ENCODE measurements around the gene NXPE3.
"Not testable (repeated sequence)": the region's sequence is repeated elsewhere in the genome, so short reads cannot be mapped to it uniquely, and the experiment has no call there.

NXPE3 gene

DNA sequence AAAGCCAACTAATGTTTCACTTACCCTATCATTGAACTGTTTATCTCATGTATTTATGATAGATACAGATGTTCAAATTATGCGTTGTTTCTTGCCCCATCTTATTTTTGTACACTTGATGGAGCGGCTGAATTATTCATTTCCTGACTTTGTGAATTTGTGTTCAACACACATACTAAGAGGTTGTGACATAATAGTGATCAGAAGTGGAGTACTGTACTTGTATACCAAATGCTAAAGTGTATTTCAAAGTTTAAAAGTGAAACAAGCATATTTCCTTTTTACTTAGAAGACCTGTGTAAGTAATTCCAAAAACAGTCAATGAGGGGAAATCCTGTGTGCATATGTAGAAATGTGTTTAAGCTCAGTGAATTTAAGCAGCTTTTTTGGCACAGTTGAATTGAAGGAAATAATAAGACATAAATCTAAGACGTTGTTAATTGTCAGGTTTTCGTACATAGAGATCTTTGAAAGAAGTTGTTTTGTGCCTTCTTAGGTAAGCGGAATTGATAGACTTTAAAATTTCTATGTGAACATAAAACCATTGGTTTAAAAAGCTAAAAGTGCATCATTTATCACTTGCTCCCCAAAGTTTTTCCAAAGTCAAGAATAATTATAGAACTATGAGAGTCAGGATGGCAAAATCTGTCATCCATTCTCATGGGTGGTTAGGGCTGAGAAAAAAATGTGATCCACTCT lies 72.2 kb downstream of the NXPE3 start:
- no peak for DNase-seq (ENCODE audit: low read depth in 3 of 3, low spot score in 1 of 3)

DNA sequence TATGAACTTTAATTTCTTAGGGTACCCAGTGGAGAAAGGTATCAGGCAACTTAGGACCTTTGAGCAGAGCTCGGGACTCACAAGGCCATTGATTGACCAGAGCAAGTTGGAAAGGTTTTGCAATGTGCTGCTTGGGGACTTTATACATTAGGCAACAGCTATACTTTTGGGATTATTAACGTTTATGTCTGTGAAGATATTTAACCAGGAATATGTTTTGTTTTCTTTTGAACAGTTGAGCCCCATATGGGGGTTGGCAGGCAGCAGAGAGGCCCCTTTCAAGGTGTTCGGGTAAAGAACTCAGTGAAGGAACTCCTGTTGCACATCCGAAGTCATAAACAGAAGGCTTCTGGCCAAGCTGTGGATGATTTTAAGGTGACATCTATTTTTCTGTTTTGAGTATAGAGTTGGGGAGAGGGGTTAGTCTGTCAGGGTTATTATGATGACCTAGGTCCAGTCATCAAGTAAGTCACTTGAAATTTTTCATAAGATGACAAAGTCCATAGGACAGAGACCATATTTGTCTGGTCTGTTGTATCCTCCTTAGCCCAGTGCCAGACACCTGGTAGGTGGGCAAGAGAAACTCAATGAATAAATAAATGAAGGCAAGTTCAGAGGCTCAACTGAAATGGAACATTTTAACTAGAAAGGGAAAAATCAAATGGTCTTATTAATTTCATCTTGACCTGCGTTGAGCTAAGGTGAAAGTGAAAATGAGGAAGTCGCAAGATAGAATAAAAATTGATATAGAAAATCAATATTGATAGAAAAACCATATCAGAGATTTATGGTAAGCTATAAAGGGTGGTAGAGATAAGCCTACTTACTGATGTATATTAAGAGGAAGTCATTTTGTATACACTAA lies 73.1 kb downstream of the NXPE3 start:
- no peak for DNase-seq (ENCODE audit: low read depth in 3 of 3, low spot score in 1 of 3)

DNA sequence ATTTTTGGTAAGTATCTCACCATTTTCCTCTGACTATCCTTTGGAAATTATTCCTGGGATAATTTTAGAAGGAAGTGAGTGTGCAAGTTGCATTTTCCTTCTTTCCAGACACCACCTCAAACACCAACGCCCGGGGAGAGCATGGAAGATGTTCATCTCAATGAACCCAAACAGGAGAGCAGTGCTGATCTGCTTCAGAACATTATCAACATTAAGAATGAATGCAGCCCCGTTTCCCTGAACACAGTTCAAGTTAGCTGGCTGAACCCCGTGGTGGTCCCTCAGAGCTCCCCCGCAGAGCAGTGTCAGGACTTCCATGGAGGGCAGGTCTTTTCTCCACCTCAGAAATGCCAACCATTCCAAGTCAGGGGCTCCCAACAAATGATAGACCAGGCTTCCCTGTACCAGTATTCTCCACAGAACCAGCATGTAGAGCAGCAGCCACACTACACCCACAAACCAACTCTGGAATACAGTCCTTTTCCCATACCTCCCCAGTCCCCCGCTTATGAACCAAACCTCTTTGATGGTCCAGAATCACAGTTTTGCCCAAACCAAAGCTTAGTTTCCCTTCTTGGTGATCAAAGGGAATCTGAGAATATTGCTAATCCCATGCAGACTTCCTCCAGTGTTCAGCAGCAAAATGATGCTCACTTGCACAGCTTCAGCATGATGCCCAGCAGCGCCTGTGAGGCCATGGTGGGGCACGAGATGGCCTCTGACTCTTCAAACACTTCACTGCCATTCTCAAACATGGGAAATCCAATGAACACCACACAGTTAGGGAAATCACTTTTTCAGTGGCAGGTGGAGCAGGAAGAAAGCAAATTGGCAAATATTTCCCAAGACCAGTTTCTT lies 74.2 kb downstream of the NXPE3 start:
- no peak for DNase-seq (ENCODE audit: low read depth in 3 of 3, low spot score in 1 of 3)

DNA sequence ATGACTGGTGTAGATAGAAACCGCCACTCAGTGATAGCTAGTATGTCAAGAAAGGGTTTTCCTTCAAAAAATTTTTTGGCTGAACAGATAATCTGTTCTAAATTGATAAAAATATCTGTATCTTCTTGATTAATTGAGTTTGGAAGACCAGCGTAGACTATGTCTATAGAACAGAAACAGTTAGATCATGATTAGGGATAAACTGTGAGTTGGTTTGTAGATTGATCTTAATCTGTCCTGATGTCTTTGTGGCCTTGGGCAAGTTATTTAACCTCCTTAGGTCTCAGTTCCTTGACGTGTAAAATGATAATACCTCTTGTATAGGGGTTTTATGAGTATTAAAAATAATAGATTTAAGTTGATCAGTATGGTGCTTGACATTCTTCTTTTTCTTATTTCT lies 75.0 kb downstream of the NXPE3 start:
- DNase-seq (ENCODE audit: low read depth in 3 of 3, low spot score in 1 of 3) = no peak

DNA sequence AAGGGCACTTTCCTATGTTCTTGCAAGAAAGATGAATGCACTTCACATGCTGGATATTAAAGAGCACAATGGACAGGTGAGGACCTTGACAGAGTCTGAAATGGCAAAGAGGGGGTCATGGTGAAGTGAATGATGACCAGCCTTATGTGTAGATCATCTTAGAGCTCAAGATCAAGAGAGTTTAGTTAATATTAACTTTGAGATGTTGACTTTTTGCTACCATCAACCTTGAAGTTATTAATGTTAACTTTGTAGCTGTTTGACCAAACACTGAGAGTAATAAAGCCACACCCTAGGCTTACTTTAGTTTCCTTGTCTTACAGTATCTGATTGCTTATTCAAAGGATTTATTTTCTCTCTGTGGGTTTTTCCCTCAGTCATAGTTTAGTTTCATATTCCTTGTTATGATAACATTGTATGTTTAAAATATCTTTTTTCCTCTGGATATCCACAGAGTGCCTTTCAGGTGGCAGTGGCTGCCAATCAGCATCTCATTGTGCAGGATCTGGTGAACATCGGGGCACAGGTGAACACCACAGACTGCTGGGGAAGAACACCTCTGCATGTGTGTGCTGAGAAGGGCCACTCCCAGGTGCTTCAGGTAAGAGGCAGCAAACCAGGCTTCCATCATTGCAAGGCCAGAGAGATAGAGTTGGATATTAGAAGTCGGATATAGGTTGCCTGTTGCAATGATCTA lies 75.7 kb downstream of the NXPE3 start:
- DNase-seq (ENCODE audit: low read depth in 3 of 3, low spot score in 1 of 3) = no peak

DNA sequence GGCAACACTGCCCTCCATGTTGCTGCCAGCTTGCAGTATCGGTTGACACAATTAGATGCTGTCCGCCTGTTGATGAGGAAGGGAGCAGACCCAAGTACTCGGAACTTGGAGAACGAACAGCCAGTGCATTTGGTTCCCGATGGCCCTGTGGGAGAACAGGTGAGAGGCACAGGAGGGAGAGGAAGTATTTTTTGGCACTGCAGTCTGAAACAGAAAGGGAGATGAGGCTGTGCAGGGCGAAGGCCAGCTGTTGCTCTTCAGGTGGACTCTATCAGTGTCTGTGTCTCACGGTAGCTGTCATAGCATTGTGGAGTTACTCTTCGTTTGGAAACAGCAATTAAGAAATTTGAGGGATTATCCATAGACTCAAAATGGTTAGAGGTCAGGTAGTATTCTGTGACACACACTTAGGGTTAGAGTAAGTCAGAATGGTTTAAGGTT lies 78.3 kb downstream of the NXPE3 start:
- DNase-seq (ENCODE audit: low read depth in 3 of 3, low spot score in 1 of 3) = no peak

DNA sequence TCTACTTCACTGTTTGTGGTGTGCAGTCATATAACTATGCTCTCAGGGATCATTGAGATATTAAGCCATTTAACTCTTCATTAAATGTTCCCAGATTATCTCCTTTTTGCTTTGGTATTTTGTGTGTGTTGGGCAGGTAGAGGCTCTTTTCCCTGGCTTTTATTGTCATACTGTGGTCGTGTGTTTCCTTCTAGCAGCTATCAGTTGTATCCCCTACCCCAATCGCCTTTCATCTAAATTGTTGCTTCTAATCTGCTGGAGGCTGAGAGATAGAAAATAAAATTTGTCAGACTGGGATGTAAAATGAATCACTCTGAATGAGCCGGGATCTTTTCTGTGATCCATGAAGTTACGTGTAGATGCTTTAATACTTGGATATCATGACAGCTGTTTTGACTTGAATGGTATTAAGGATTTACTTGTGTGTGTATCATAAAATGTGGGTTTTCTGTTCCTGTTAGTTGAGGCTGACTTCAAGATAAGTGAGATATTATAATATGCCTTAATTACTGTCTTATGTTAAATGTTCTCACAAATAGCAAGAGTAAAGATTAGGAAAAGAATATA lies 79.5 kb downstream of the NXPE3 start:
- no peak for DNase-seq (ENCODE audit: low read depth in 3 of 3, low spot score in 1 of 3)

DNA sequence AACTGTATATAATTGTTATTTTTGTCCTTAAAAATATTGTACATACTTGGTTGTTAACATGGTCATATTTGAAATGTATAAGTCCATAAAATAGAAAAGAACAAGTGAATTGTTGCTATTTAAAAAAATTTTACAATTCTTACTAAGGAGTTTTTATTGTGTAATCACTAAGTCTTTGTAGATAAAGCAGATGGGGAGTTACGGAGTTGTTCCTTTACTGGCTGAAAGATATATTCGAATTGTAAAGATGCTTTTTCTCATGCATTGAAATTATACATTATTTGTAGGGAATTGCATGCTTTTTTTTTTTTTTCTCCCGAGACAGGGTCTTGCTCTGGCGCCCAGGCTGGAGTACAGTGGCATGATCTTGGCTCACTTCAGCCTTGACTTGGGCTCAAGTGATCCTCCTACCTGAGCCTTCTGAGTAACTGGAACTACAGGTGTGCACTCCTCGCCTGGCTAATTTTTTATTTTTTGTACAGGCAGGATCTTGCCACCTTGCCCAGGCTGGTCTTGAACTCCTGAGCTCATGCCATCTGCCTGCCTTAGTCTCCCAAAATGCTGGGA lies 81.0 kb downstream of the NXPE3 start:
- no peak for DNase-seq (ENCODE audit: low read depth in 3 of 3, low spot score in 1 of 3)

DNA sequence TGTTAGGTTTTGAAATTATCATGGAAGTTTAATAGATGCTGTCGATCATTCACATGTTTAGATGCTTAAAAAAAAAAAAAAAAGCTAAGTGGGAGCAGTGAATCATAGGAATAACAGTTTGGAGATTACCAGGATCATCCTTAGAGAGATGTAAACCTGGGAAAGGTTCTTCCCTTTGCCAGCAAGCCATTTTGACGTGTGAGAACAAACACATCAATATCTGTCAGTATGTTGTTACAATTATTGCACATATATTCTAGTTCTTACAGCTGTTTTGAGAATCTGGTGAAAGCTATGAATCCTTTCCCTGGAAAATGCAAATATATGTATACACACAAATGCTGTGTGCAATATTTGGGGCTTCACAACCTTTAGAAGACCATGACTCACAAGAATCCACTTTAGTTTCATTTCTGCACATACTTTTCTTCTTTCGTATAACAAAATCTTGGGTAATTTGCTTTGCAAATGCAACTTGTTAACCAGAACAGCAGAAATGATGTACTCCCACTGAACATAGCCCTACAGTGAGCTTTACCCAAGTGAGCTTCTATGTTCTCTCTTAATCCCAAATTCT lies 82.3 kb downstream of the NXPE3 start:
- DNase-seq (ENCODE audit: low read depth in 3 of 3, low spot score in 1 of 3) = no peak

DNA sequence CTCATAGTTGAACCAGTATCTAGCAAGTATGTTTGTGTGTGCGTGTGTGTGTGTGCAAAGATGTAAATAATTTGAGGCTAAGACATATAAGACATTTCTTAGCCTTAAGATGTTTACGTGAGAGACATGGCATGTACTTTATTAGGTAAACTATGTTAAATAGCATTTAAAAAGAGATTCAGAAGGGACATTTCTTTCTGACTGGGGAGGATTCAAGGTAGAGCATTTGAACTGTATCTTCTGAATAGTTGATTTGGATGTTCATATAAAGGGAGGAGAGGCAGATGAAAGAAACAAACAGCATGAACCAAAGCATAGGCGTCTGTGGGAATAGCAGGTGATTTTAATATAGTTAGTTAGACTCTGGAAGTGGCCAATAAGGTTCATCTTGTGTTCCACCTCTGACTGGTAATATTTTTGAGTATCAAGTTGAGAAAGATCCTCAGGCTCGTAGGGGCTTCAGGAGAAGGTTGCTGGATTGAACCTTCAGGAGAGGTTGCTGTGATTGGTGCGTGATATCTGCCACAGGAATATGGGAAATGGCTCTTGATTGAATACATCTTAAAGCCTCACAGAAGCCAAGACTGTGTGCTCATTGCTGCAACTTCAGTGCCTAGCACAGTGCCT lies 82.9 kb downstream of the NXPE3 start:
- no peak for DNase-seq (ENCODE audit: low read depth in 3 of 3, low spot score in 1 of 3)

DNA sequence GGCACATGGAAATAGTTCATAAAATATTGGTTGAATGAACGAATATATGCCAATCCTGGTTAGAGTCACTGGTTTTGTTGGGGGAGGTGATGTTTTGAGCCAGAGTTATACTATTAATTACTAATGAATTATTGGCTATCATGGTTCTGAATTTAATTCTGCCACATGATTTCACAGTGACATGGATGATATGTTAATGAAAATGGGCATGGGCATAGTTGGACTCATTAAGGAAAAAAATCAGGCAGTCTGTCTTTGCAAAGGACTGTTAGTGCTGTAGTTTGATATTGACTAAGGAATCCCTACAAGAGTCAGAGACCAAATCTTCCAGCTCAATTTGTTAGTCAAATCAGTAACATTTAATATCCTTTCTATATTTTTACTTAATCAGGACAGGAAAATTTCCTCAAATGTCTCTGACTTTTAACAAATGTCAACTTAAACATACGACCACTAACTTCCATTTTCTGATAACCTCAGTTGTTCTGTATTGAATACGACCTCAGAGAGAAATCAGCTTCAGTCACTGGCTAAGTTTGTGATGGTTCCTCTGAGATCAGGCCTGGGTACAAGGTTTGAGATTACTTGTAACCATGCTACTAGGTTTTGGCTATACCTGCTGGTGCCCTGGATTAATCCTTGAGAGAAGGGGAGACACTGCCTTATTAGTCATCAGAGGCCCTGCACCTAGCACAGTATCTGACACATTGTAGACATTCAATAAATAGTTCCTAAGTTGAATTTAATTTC lies 83.6 kb downstream of the NXPE3 start:
- DNase-seq (ENCODE audit: low read depth in 3 of 3, low spot score in 1 of 3) = no peak

DNA sequence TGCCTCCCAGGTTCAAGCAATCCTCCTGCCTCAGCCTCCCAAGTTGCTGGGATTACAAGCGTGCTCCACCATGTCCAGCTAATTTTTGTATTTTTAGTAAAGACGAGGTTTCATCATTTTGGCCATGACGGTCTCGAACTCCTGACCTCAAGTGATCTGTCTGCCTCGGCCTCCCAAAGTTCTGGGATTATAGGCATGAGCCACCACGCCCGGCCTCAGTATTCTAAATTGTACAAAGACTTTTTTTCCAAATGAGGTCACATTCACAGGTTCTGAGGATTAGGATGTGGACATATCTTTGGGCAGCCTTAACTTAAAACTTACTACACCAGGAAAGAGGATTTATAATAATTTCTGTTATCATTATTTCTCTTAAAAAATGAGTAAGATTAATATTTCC lies 85.9 kb downstream of the NXPE3 start:
- DNase-seq (ENCODE audit: low read depth in 3 of 3, low spot score in 1 of 3) = not testable (repeated sequence)

DNA sequence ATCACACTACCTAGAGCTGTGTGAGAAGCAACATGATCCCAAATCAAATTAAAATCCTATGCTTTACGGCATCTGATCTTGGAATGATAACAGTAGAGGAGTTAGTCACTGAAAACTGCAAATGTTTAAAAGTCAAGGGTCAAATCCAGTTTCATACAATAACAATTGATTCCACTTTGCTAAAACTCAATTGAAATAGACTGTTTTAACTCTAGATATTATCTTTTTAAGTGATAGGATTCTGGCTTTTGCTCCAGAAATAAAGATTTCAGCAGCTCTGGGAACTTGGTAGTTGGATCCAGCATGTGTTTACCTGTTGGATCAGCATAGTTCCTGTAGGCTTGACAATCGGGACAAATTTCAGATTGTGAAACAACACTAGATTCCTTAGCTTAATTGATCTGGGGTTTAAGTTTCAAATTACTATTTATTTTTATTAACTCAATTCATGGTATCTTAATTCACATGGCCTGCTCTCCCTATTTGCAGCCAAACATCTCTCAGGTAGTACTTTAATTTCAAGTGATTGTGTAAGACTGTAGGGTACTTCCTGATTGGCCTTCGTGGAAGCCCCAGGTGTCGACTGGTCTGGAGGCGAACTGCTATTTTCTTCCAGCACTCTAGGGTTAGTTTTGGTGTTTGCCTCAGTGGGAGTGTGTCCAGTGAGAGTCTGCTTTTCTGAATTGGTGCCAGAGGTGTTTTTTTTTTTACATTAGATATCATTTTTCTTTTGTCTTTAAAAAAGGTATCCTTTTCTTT lies 86.9 kb downstream of the NXPE3 start:
- DNase-seq (ENCODE audit: low read depth in 3 of 3, low spot score in 1 of 3) = no peak

DNA sequence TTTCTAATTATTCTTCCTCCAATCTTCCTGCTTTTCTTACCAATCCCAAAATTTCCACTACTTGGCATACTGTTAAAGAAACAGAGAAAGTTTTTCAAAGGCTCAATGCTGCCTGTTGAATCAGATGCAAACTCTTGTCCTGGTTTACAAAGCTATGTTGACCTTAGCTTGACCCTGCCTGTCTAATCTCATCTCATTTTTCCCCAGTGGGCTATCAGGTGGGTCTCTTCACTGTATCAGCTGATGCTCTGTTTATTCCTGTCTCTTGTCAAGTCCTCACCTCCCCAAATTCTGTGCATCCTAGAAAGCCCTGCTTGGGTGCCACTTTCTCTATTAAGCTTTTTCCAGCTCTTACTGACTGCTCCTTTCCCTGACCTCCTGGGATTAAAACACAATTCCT lies 88.5 kb downstream of the NXPE3 start:
- no peak for DNase-seq (ENCODE audit: low read depth in 3 of 3, low spot score in 1 of 3)

DNA sequence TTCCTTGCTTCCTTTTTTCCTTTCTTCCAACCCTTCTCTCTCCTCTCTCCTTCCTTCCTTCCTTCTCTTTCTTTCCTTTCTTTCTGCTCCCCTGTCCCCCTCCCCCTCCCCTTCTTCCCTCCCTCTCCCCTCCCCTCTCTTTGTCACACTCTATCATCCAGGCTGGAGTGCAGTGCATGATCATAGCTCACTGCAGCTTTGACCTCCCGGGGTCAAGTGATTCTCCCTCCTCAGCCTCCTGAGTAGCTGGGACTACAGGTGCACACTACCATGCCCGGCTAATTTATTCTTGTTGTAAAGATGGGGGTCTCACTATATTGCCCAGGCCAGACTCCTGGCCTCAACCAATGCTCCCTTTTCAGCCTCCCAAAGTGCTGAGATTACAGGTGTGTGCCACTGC lies 89.0 kb downstream of the NXPE3 start:
- DNase-seq (ENCODE audit: low read depth in 3 of 3, low spot score in 1 of 3) = no peak

DNA sequence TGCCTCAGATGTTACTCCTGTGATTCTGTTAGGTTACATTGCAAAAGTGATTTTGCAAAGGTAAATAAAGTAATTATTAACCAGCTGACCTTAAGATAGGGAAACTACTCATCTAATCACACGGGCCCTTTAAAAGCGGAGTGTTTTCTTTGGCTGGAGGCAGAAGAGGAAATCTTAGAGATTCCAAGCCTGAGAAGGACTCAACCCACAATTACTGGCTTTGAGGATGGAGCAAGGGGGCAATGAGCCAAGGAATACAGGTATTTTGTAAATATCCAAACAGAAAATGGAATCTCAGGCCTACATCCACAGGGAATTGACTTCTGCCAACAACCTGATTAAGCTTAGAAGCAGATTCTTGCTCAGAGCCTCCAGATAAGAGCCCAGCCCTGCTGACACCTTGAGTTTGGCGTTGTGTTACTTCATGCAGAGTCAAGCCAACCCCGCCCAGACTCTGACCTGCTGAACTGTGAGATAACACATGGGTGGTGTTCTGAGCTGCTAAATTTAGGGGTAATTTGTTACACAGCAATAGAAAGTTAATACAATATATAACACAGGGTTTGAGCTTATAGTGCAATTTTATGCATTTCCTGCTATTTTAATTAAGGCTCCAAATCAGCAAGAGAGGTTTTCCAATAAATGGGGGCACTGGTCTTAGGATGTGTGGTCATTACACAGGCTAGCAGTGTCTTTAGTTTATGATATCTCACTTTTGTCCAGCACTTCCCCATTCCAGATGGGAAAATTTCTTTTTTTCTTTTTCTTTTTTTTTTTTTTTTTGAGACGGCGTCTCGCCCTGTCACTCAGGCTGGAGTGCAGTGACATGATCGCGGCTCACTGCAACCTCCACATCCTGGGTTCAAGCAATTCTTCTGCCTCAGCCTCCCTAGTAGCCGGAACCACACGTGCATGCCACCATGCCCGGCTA lies 89.8 kb downstream of the NXPE3 start:
- DNase-seq (ENCODE audit: low read depth in 3 of 3, low spot score in 1 of 3) = no peak

DNA sequence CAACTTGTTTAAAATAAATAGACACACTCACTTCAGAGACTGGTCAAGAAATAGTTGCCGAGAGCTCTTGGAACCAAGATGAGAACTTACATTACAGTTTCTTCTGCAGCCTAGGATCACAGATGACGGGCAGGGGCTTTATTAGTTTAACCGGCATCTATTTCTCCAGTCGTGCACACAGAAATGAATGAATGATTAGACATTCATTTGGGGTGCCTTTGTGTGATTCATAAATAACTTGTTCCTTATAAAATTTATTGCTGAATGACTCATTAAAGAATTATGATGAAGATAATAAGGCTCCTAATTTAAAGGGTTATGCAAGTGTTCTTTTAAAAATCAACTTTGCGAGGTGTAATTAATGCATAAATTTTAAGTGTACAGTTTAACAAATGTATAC lies 91.1 kb downstream of the NXPE3 start:
- no peak for DNase-seq (ENCODE audit: low read depth in 3 of 3, low spot score in 1 of 3)
